GM19099 (cell line): ENCODE results near the gene FERD3L.

Experiments
- POLR2A ChIP-seq: IDR thresholded peaks from 3 replicates; pipeline ENCODE4 v1.6.1; 2011; ENCODE audit warnings: low read depth; ENCODE audit not compliant: insufficient read length; ENCODE audit errors: extremely low read depth

Gene FERD3L

GRCh38 chr7:19109000-19109946 is 35.9 kb downstream of the FERD3L start:
- TF ChIP-seq POLR2A, result no peak

- no peak for TF ChIP-seq POLR2A
Observed at GRCh38 chr7:19107356-19108146, 37.7 kb downstream of the FERD3L start.

- no peak for TF ChIP-seq POLR2A
Observed at GRCh38 chr7:19107081-19107355, 38.2 kb downstream of the FERD3L start.

- TF ChIP-seq POLR2A, result no peak
Observed at GRCh38 chr7:19106241-19107080, 38.8 kb downstream of the FERD3L start.

- no peak for TF ChIP-seq POLR2A
Observed at GRCh38 chr7:19105546-19105945, 39.7 kb downstream of the FERD3L start.

GRCh38 chr7:19104811-19105210 is 40.4 kb downstream of the FERD3L start:
- TF ChIP-seq POLR2A, result no peak

GRCh38 chr7:19102884-19103283 is 42.3 kb downstream of the FERD3L start:
- TF ChIP-seq POLR2A, result no peak

- no peak for TF ChIP-seq POLR2A
Observed at GRCh38 chr7:19101909-19102308, 43.3 kb downstream of the FERD3L start.

GRCh38 chr7:19101472-19101871 is 43.7 kb downstream of the FERD3L start:
- no peak for TF ChIP-seq POLR2A

- no peak for TF ChIP-seq POLR2A
Observed at GRCh38 chr7:19099924-19100323, 45.3 kb downstream of the FERD3L start.

GRCh38 chr7:19099194-19099593 is 46.0 kb downstream of the FERD3L start:
- no peak for TF ChIP-seq POLR2A

- no peak for TF ChIP-seq POLR2A
Observed at GRCh38 chr7:19098510-19098909, 46.7 kb downstream of the FERD3L start.

- no peak for TF ChIP-seq POLR2A
Observed at GRCh38 chr7:19097165-19098055, 47.8 kb downstream of the FERD3L start.

GRCh38 chr7:19095353-19095860 is 49.8 kb downstream of the FERD3L start:
- TF ChIP-seq POLR2A, result no peak
